DND-41 (cell line): ENCODE measurements around the gene SLAMF1.

Experiments used
- EZH2 ChIP-seq: IDR thresholded peaks from 3 replicates; pipeline ENCODE4 v1.6.1; 2012; ENCODE audit warnings: borderline replicate concordance, low read depth, mild to moderate bottlenecking, moderate library complexity, low read length, inconsistent platforms; ENCODE audit not compliant: severe bottlenecking
- TF ChIP-seq, protein P1 (sequence below): IDR thresholded peaks from 2 replicates; pipeline ENCODE4 v1.5.1; 2012; ENCODE audit warnings: borderline replicate concordance, low read length, moderate library complexity, mild to moderate bottlenecking; ENCODE audit not compliant: poor library complexity, severe bottlenecking; ENCODE audit errors: extremely low read depth

DNA sequence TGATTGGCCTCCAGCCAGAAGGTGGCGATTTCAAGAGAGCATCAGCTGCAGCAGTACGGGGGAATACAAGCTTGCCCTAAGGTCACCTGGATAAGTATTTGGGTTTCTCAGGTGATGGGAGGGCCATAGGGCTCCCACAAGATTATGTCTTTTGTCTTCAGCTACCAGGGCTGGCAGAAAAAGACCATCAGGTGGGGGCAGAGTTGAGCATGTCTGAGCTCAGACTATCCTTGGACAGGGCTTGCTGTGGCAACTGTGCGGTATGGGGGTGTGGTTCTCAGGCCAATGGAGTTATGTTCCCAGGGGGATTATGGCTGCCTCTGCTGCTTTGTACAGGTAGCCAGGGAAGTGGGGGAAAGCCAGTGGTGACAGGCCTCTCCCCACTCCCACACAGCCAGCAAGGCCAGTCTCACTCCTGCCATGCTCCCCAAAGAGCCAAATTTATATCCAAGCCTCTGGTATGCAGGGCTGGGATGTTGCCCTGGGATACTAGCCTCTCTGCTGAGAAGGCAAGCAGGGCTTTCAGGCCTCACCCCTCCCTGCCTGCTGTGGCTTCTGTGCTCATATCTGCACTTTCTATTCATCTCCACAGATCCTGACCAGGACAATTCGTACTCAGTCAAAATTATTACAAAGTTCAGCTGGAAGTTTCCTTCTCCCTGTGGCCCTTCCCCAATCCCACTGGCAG is 40.9 kb downstream of the SLAMF1 start:
- TF ChIP-seq, protein P1, sequence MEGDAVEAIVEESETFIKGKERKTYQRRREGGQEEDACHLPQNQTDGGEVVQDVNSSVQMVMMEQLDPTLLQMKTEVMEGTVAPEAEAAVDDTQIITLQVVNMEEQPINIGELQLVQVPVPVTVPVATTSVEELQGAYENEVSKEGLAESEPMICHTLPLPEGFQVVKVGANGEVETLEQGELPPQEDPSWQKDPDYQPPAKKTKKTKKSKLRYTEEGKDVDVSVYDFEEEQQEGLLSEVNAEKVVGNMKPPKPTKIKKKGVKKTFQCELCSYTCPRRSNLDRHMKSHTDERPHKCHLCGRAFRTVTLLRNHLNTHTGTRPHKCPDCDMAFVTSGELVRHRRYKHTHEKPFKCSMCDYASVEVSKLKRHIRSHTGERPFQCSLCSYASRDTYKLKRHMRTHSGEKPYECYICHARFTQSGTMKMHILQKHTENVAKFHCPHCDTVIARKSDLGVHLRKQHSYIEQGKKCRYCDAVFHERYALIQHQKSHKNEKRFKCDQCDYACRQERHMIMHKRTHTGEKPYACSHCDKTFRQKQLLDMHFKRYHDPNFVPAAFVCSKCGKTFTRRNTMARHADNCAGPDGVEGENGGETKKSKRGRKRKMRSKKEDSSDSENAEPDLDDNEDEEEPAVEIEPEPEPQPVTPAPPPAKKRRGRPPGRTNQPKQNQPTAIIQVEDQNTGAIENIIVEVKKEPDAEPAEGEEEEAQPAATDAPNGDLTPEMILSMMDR, result no peak
- no peak for TF ChIP-seq EZH2
